Activated T-cell treated with anti-CD3 and anti-CD28 coated beads, Interleukin-2, amount 50 U/mL, for 1 hour (primary cell): ENCODE results near the gene NUFIP1.
"Not testable (repeated sequence)": the region's sequence is repeated elsewhere in the genome, so short reads cannot be mapped to it uniquely, and the experiment has no call there.

Source experiments
- DNase-seq: peaks from one replicate; pipeline ENCODE4 v3.0.0-alpha.2; 2020

NUFIP1 gene

GRCh38 chr13:44969551-44970484 lies 19.5 kb downstream of the NUFIP1 start:
- DNase-seq, result no peak

GRCh38 chr13:44968434-44968815 lies 20.8 kb downstream of the NUFIP1 start:
- DNase-seq, result no peak

- DNase-seq, result no peak
Observed at GRCh38 chr13:44967704-44968433, 21.4 kb downstream of the NUFIP1 start.

- DNase-seq, result no peak
Observed at GRCh38 chr13:44961997-44962396, 27.3 kb downstream of the NUFIP1 start.

GRCh38 chr13:44955406-44955805 lies 33.9 kb downstream of the NUFIP1 start:
- DNase-seq, result no peak

GRCh38 chr13:44954224-44954623 lies 35.0 kb downstream of the NUFIP1 start:
- no peak for DNase-seq

- DNase-seq, result no peak
Observed at GRCh38 chr13:44952671-44953070, 36.6 kb downstream of the NUFIP1 start.

- no peak for DNase-seq
Observed at GRCh38 chr13:44951184-44951583, 38.1 kb downstream of the NUFIP1 start.

GRCh38 chr13:44943411-44943810 lies 45.9 kb downstream of the NUFIP1 start:
- DNase-seq, result not testable (repeated sequence)

- DNase-seq, result no peak
Observed at GRCh38 chr13:44938854-44939253, 50.4 kb downstream of the NUFIP1 start.

GRCh38 chr13:44936246-44936645 lies 53.0 kb downstream of the NUFIP1 start:
- no peak for DNase-seq

- no peak for DNase-seq
Observed at GRCh38 chr13:44934724-44935123, 54.5 kb downstream of the NUFIP1 start.

GRCh38 chr13:44932850-44933251 lies 56.4 kb downstream of the NUFIP1 start:
- DNase-seq, result no peak

GRCh38 chr13:44932171-44932849 lies 57.0 kb downstream of the NUFIP1 start:
- no peak for DNase-seq

GRCh38 chr13:44930963-44931623 lies 58.2 kb downstream of the NUFIP1 start:
- DNase-seq, result no peak

- no peak for DNase-seq
Observed at GRCh38 chr13:44930280-44930679, 59.0 kb downstream of the NUFIP1 start.

- no peak for DNase-seq
Observed at GRCh38 chr13:44929692-44930091, 59.6 kb downstream of the NUFIP1 start.

GRCh38 chr13:44927968-44928367 lies 61.3 kb downstream of the NUFIP1 start:
- DNase-seq, result no peak

- no peak for DNase-seq
Observed at GRCh38 chr13:44921931-44922758, 67.1 kb downstream of the NUFIP1 start.

GRCh38 chr13:44921246-44921877 lies 67.9 kb downstream of the NUFIP1 start:
- DNase-seq, result no peak

GRCh38 chr13:44920013-44920412 lies 69.3 kb downstream of the NUFIP1 start:
- no peak for DNase-seq
